ENCODE results near the gene PHYKPL.
"Not testable (repeated sequence)": the region's sequence is repeated elsewhere in the genome, so short reads cannot be mapped to it uniquely, and the experiment has no call there.

The PHYKPL gene

DNA sequence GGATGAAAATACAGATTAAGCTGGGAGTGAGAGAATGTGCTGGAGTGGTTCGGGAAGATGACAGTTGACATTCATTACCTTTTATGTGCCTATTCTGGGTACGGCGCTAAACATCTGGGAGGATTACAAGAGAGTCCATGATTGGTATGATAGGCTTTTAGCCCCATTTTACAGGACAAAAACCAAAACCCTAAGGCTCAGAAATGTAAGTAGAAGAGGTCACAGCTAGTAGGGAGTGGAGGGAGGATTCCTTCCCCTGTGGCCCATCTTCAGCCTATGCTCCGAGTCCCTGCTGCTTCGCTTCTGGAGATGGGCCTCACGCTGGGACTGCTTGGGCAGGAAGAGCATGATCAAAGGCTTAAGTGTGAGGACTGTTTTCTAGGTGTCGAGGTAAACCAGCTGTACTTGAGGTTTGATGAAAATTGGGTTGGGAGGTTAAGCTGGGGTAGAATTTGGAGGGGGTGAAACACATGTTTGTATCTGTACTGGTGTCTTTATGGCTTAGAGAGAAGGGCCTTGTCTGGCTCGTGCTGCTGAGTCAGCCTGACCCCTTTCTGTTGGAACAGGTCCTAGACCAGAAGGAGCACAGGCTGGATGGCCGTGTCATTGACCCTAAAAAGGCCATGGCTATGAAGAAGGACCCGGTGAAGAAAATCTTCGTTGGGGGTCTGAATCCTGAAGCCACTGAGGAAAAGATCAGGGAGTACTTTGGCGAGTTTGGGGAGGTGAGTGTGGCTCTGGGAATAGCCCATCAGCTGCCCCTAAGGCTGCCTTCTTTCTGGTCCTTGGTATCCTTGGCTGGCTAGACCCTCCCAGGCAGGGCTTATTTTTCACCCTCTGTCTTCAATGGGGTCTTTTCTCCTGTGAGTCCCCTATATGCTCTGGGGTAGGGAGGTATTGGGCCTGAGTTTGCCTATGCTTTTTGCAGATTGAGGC is 26.2 kb downstream of the PHYKPL start:
- ATAC-seq (no peak), DNase-seq (no peak)

DNA sequence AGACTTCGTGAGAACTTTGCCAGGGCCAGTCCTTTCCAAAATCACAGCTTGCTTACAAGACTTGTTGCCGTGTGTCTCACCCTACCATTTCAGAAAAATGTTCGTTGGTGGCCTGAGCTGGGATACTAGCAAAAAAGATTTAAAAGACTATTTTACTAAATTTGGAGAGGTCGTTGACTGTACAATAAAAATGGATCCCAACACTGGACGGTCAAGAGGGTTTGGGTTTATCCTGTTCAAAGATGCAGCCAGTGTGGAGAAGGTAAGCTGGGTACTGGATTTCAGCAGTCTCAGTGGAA is 26.9 kb downstream of the PHYKPL start:
- ATAC-seq = no peak
- no peak for DNase-seq

- DNase-seq (peak; percentile 84), ATAC-seq (peak; percentile 50)
These were observed 27.5 kb downstream of the PHYKPL start for GRCh38 chr5:178204935-178205748.

- peak; percentile 91 for ATAC-seq
- DNase-seq = peak; percentile 96
These were observed 28.2 kb downstream of the PHYKPL start, which contains the start of gene HNRNPAB for GRCh38 chr5:178204182-178204934. Gene HNRNPAB, plus strand, starts transcription at chr5:178204533. Its CDS starts 305 bp downstream, at chr5:178204838.

DNA sequence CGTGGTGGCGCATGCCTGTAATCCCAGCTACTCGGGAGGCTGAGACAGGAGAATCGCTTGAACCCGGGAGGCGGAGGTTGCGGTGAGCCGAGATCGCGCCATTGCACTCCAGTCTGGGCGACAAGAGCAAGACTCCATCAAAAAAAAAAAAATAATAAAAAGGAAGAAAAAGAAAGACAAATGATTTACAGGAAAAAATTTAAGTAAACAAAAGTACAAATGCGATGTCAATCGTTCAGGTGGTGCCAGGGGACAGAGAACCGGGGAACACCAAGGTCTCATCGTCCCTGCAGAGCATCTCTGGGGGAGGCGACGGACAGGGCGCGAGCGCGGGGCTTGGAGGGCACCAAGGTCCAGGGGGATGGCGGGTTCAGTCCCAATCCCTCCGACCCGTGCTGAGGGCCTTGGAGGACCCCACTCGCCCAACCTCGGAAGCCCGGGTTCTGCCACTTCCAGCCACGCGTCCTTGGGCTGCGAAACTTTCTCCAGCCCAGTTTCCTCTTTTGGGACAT is 28.9 kb downstream of the PHYKPL start:
- ATAC-seq = peak; percentile 1
- peak; percentile 47 for DNase-seq

GRCh38 chr5:178202541-178202940 is 30.1 kb downstream of the PHYKPL start:
- DNase-seq (no peak), ATAC-seq (no peak)

DNA sequence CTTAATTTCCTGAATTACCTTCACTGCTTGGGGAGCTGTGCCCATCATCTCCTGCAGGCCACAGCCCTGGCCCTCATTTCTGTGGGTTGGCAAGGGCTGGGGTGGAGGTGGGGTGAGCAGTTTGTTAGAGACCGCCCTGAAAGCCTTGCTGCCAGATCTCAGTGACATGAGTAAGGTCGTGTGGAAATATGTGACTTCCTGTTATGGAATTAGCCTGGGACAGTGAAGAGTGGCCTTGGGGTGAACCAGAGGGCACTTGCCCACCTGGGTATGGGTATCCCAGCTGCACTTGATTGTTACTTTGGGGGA is 30.7 kb downstream of the PHYKPL start:
- DNase-seq (no peak), ATAC-seq (no peak)

- DNase-seq (no peak), ATAC-seq (no peak)
These were observed 31.2 kb downstream of the PHYKPL start for GRCh38 chr5:178201221-178201926.

- ATAC-seq = no peak
- no peak for DNase-seq
These were observed 32.8 kb downstream of the PHYKPL start for GRCh38 chr5:178199581-178200434.

DNA sequence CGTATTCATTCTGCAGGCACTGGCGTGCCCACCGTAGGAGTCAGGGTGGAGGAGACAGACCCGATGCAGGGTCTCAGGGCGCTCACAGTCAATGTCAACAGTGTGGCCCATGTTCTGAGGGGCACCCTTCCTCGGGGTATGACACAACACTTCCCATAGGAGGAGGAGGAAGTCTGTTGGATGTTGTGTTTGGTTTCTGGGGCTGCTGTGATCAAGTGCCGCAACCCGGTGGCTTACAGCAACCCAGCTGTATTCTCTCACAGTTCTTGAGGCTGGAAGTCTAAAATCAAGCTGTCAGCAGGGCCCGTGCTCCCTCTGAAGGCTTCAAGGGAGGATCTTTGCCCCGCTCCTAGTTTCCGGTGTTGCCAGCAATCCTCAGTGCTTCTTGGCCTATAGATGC is 33.9 kb downstream of the PHYKPL start:
- no peak for DNase-seq

DNA sequence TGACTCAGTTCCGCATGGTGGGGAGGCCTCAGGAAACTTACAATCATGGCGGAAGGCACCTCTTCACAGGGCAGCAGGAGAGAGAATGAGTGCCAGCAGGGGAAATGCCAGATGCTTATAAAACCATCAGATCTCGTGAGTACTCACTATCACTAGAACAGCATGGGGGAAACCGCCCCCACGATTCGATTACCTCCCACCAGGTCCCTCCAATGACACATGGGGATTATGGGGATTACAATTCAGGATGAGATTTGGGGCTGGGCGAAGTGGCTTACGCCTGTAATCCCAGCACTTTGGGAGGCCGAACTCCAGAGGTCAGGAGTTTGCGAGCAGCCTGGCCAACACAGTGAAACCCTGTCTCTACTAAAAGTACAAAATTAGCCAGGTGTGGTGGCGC is 34.5 kb downstream of the PHYKPL start:
- not testable (repeated sequence) for ATAC-seq, DNase-seq

More for the DNA sequence above, 33.9 kb downstream of the PHYKPL start:
- no peak for ATAC-seq

- ATAC-seq = no peak
- no peak for DNase-seq
These were observed 35.6 kb downstream of the PHYKPL start for GRCh38 chr5:178196986-178197385.

GRCh38 chr5:178196281-178196812 is 36.3 kb downstream of the PHYKPL start:
- no peak for ATAC-seq

DNA sequence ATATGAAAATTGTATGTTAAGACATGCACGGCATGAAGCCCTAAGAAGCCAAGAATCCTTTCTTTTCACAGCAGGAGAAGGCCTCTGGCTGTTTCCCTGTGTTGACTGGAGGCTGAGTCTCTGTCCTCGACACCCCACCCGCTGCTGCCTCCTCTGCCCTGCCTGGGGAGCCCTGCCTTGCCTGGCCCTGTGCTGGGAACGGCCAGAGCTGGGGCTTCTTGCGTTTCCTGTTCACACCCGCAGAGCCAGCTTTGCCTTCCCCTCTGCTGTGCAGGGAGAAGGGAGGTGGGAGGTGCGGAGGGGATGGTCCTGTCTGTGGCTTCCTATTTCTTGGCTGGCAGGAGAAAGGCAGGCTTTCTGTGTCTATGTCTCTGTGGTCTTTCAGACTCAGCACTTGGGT is 38.6 kb downstream of the PHYKPL start:
- DNase-seq = peak; percentile 24
- peak; percentile 41 for ATAC-seq

More at GRCh38 chr5:178196281-178196812, 36.3 kb downstream of the PHYKPL start:
- no peak for DNase-seq

DNA sequence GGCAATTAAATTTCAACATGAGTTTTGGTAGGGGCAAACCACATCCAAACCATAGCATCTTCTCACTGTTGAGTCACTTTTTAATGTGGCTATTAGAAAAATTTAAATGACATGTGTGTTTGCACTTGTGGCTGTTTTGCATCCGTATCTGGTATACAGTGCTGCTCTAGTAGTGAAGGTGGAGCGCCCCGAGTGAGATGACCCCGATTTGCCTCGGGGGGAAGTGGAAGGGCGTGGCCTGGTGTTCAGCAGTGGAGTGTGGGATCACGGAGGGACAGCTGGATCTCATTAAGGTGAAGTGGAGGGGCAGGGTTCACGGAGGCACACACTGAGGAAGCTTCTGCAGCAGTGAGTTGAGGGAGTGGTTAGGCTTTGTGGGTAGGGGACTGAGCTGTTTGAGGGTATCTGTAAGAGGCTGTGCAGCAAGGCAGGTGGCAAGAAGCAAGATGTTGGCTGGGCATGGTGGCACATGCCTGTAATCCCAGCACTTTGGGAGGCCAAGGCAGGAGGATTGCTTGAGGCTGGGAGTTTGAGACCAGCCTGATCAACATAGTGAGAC is 39.3 kb downstream of the PHYKPL start:
- DNase-seq = no peak
- no peak for ATAC-seq

DNA sequence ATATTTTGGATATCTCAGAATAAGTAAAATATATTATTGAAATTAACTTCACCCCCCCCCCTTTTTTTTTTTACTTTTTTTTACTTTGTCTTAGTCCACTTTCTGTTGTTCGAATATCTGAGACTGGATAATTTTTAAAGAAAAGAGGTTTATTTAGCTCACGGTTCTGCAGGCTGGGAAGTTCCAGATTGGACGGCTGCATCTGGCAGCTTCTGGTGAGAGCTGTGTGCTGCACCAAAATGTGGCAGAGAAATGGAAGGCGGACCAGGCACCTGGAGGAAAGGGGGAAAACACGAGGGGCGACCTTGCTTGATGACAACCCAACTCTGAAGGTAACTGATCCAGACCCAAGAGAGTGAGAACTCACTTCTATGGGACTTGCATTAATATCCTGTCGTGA is 39.8 kb downstream of the PHYKPL start:
- no peak for DNase-seq
- ATAC-seq = no peak

DNA sequence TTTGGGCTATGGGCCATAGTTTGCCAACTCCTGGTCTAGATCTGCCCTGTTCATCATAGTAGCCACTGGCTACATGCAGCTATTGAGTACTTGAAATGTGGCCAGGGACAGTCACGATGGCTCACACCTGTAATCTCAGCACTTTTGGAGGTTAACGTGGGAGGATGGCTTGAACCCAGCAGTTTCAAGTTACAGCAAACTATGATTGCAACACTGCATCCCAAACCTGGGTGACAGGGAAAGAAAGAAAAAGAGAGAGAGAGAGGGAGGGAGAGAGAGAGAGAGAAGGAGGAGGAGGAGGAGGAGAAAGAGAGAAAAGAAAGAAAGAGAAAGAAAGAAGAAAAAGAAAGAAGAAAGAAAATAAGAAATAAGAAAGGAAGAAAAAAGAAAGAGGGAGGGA is 40.4 kb downstream of the PHYKPL start:
- DNase-seq (no peak), ATAC-seq (no peak)

- DNase-seq (no peak), ATAC-seq (no peak)
These were observed 40.9 kb downstream of the PHYKPL start for GRCh38 chr5:178191661-178192060.

- DNase-seq (no peak), ATAC-seq (no peak)
These were observed 43.2 kb downstream of the PHYKPL start for GRCh38 chr5:178189433-178189832.

DNA sequence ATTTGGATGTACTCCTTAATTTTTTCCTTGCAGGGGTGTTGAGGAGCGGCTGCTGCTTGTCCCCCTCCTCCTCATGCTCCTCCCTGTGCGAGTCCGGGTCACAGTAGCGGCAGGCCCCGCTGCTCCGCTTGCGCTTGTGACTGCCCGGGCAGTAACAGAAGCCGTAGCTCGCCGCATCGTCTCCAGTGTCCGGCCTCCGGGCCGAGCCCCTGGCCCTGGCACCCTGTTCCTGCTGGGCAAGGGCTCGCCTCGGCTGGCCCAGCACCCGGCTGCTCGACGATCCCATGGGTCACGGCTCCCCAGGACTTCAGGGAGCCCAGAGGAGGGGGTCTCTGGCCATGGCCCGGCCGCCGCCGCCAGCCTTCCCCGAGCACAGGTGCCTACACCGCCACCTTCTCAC is 45.6 kb downstream of the PHYKPL start, which contains the start of gene GMCL2:
Gene GMCL2 (minus strand): TSS at position 358 of the 400 bp plus-strand sequence. CDS start 72 bp downstream, at position 286.
- DNase-seq = no peak
- no peak for ATAC-seq

Data from stimulated activated naive CD8-positive, alpha-beta T cell treated with anti-CD3 and anti-CD28 coated beads, Interleukin-15, Interleukin-2, amounts not matched to agents 100 U/mL and 50 U/mL, for 24 hours (primary cell).